Suprapubic skin (tissue), 4 donors: ENCODE results near the gene ZNF573.

Source experiments
- EP300 ChIP-seq: sonication (generic); formaldehyde crosslinking; IDR thresholded peaks from one replicate; pipeline ENCODE4 v1.6.1; 2017; ENCODE audit warnings: antibody characterized with exemption
- POLR2A ChIP-seq, 2 donors: fragments of 450-650 bp; IDR thresholded peaks; one replicate each; pipeline ENCODE4 v1.6.1; 2017; ENCODE audit warnings: antibody characterized with exemption in 2 of 2, mild to moderate bottlenecking in 2 of 2, moderate library complexity in 2 of 2
- POLR2AphosphoS5 ChIP-seq, 3 donors: sonication (generic); formaldehyde crosslinking; IDR thresholded peaks; one replicate each; pipeline ENCODE4 v1.6.1; 2017; ENCODE audit warnings: antibody characterized with exemption in 3 of 3

GRCh38 chr19:37770985-37771384 is 8.4 kb downstream of the ZNF573 start:
- TF ChIP-seq EP300 (no peak), POLR2AphosphoS5 (IDR thresholded peaks at IDR 0.05) (no peak), POLR2A (IDR thresholded peaks at IDR 0.05) (no peak)
